22Rv1 (cell line): ENCODE results near the gene ZNF785.

Experiments
- CTCF ChIP-seq: fragments of 450-650 bp; IDR thresholded peaks from 2 replicates; pipeline ENCODE4 v1.5.1; 2017; ENCODE audit warnings: mild to moderate bottlenecking
- ZFX ChIP-seq: fragments of 450-650 bp; IDR thresholded peaks from 2 replicates; pipeline ENCODE4 v1.6.1; 2017; ENCODE audit warnings: antibody characterized with exemption, borderline replicate concordance

- TF ChIP-seq CTCF (no peak), ZFX (no peak)
These were observed 15.4 kb upstream of the ZNF785 start for GRCh38 chr16:30600929-30601328.
